HG02759 (cell line): ENCODE measurements around the gene MRPL11.
"Not testable (repeated sequence)": the region's sequence is repeated elsewhere in the genome, so short reads cannot be mapped to it uniquely, and the experiment has no call there.

Experiments
- ATAC-seq: cut with Tn5 transposase; IDR thresholded peaks from one replicate; pipeline ENCODE4 v1.9.1; 2021; ENCODE audit warnings: mild to moderate bottlenecking, moderate library complexity; ENCODE audit not compliant: unreplicated experiment

Gene MRPL11

GRCh38 chr11:66467756-66468155 is 29.1 kb upstream of the MRPL11 start:
- no peak for ATAC-seq

- peak; percentile 32 for ATAC-seq
Measured at GRCh38 chr11:66467034-66467659, 28.5 kb upstream of the MRPL11 start.

GRCh38 chr11:66466225-66467033 is 27.8 kb upstream of the MRPL11 start, which contains the start of gene PELI3:
Gene PELI3 (plus strand): TSS chr11:66466905. CDS start chr11:66468129, 1,224 bp downstream.
- ATAC-seq: peak; percentile 87

DNA sequence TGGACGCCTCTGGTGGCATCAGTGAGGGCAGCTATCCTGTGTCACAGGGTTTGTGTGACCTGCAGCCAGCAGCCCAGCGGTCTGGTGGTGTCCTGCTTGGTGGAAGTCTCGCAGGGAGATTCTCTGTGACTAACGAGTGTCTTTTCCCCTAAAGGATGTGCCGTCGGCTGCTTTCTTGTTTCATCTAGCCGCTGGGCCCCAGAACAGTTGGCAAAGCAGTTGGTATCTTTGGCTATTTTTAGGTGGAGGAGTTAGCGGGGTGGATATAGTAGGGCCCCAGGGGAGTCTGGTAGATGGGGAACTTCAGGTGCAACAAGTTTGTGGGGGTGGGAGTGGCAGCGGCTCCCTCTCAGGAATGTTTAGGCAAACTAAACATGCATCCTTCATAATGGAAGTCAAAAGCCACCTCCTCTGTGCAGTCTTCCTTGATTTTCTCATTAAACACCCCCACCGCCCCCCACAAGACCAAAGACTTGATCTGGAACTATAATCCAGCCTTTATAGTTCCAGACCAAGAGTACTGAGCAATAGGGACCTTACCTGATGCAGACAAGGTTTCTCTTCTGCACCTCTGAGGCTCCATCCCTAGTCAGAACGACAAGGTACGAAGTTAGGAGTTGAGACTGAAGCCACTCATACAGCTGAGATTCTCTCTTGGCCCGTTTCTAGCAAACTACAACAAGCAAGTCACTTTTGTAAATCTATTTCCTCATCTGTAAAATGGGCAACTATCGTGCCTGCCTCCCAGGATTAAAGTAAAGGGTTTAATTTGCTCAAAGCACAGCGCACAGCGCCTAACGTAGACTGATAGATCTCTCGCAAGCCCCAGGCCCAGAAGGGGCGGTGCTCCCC is 27.0 kb upstream of the MRPL11 start:
- no peak for ATAC-seq

GRCh38 chr11:66464916-66465315 is 26.3 kb upstream of the MRPL11 start:
- no peak for ATAC-seq

DNA sequence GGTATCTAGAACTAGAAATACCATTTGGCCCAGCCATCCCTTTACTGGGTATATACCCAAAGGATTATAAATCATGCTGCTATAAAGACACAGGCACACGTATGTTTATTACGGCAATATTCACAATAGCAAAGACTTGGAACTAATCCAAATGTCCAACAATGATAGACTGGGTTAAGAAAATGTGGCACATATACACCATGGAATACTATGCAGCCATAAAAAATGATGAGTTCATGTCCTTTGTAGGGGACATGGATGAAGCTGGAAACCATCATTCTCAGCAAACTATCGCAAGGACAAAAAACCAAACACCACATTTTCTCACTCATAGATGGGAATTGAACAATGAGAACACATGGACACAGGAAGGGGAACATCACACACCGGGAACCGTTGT is 25.5 kb upstream of the MRPL11 start:
- ATAC-seq: not testable (repeated sequence)

GRCh38 chr11:66462911-66463310 is 24.3 kb upstream of the MRPL11 start:
- no peak for ATAC-seq

- ATAC-seq: no peak
Measured at GRCh38 chr11:66462010-66462409, 23.4 kb upstream of the MRPL11 start.

GRCh38 chr11:66459138-66459778 is 20.6 kb upstream of the MRPL11 start:
- no peak for ATAC-seq

GRCh38 chr11:66457826-66458225 is 19.2 kb upstream of the MRPL11 start:
- ATAC-seq: no peak

DNA sequence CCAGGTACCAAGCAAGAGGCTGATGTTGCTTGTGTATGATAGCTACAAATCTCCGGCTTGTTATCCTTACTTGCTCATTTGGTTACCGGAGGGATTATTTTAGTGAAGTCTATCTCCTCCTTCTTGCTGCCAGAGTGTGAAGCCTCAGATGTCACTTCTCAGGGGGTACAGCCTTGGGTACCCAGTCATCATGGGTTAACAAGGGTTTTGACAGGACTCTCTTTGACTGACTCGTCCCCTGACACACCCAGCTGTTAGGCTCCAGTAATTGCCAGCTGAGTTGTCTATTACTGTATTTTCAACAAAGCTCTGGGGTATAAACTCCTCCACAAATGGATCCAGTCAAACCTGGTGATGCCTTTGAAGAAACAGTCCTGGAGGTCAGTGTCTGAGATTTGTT is 16.2 kb upstream of the MRPL11 start:
- no peak for ATAC-seq

DNA sequence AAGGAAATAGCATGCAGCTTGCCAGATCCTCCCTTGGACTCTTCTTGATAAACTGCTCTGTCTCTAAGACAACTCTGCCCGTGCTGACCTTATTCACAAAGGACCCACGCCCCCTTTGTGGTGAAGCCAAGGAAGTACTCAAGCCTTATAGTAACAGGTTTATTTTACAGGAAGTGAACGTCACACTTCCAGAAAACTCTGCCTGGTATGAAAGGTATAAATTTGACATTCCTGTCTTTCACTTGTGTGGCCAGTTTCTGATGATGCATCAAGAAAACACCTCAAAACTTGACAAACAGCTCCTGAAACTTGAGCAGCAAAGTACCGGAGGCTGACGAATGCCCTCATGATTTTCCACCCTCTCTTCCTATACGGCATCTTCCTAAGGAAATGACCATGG is 15.6 kb upstream of the MRPL11 start:
- ATAC-seq: no peak

DNA sequence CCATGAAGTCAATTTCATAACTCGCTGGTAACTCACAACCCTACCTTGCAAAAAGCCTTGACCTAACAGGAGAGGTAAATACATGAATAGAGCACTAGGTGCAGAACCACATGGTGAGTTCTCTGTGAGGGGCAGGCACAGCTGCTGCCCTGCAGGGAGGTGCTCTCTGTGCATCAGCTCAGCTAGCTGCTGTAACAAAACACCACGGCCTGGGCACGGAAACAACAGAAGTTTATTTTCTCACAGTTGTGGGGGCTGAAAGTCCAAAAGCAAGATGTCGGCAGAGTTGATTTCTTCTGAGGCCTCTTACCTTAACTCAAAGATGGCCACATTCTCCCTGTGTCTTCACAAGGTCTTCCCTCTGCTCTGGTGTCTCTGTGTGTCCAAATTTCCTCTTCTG is 13.0 kb upstream of the MRPL11 start:
- ATAC-seq: no peak

DNA sequence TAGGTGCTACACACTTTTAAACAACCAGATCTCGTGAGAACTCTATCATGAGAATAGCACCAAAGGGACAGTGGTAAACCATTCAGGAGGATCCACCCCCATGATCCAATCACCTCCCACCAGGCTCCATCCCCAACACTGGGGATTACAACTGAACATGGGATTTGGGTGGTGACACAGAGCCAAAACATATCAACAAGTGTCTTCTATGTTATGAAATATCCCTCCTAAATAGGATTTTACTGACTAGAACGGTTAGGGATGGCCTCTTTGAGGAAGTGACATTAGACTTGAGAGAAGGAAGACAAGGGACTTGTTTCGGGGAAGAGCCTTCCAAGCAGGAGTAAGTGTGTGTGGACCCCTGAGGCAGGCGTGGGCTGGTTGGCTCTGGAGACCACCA is 11.9 kb upstream of the MRPL11 start:
- no peak for ATAC-seq

GRCh38 chr11:66448523-66448922 is 9.9 kb upstream of the MRPL11 start:
- ATAC-seq: no peak

DNA sequence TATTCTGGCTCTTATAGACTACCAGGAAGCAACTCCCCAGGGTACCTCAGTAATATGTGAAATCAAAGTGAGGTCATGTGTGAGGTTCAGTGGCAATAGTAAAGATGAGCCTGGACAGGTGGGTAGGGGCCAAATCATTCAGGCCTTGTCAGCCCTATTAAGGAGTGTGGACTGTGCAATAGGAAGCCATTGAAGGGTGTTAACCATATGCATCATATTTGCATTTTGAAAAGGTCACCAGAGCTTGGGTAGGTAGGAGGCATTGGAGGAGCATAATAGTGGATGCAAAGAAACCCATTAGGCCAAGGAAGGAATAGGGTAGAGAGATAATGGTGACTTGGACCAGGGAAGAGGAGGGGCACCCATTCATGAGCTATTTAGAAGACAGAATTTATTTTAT is 8.4 kb upstream of the MRPL11 start:
- ATAC-seq: no peak

DNA sequence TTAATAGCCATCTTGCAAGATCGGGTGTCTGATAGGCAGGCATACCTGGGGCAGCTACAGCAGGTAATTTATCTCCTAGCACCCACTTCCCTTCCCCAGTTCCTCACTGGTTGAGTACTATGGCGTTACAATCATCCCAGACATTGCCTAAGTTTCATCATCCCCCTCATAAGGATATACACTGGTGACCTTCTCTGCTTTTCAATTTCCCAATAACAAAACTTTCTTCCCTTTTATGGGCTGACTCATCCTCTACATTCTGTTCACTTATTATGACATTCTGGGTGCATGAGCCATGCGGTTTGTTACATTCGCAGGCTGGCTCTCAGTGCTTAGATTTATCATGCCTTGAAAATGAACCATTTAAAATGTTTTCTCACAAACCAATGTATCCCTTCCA is 5.0 kb upstream of the MRPL11 start:
- ATAC-seq: no peak

DNA sequence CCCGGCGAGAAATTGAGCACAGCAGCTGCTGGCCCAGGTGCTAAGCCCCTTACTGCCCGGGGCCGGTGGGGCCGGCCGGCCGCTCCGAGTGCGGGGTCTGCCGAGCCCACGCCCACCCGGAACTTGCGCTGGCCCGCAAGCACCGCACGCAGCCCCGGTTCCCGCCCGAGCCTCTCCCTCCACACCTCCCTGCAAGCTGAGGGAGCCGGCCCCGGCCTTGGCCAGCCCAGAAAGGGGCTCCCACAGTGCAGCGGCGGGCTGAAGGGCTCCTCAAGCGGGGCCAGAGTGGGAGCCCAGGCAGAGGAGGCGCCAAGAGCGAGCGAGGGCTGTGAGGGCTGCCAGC is 2.3 kb upstream of the MRPL11 start:
- not testable (repeated sequence) for ATAC-seq

- not testable (repeated sequence) for ATAC-seq
Measured at GRCh38 chr11:66440101-66440939, 1.7 kb upstream of the MRPL11 start.

GRCh38 chr11:66437979-66438503 is 607 bp downstream of the MRPL11 start:
- ATAC-seq: no peak
